CD14-positive monocyte (primary cell): ENCODE measurements around the gene DPF3. TPM values are rescaled to one million over a fixed set of nuclear protein-coding genes. Genes with fewer than 3 reads are reported as not detected.

Source experiments
- DNase-seq, 3 donors: peaks; one replicate each; pipeline ENCODE4 v3.0.0-alpha.2; 2011 to 2022
- H2AFZ ChIP-seq: 2 replicates; pipeline ENCODE4 v1.6.0; 2012; ENCODE audit warnings: mild to moderate bottlenecking, low read depth, low read length, inconsistent platforms; ENCODE audit not compliant: insufficient read depth, poor library complexity, severe bottlenecking
- H3K27ac ChIP-seq, 2 donors: 1 replicate in 1 of 2; 2 replicates in 1 of 2; pipeline ENCODE4 v1.5.1; 2012 to 2013; ENCODE audit warnings: low read length in 2 of 2, control low read depth in 1 of 2, inconsistent platforms in 1 of 2, low read depth in 1 of 2, mild to moderate bottlenecking in 1 of 2
- H3K27me3 ChIP-seq, 2 donors: one replicate each; pipeline versions ENCODE4 v1.6.0 to v1.6.1; 2011 to 2013; ENCODE audit warnings: low read length in 2 of 2; ENCODE audit not compliant: control insufficient read depth in 2 of 2, insufficient read depth in 2 of 2
- H3K36me3 ChIP-seq, 2 donors: replicated peaks in 1 of 2; 1 replicate in 1 of 2; 2 replicates in 1 of 2; pipeline versions ENCODE4 v1.5.1 to v1.6.1; 2012 to 2013; ENCODE audit warnings: low read length in 2 of 2, control low read depth in 1 of 2, inconsistent platforms in 1 of 2, mild to moderate bottlenecking in 1 of 2; ENCODE audit not compliant: insufficient read depth in 2 of 2, control insufficient read depth in 1 of 2
- H3K4me1 ChIP-seq, 2 donors: 1 replicate in 1 of 2; 2 replicates in 1 of 2; pipeline versions ENCODE4 v1.5.1 to v1.6.1; 2012 to 2013; ENCODE audit warnings: low read length in 2 of 2, control low read depth in 1 of 2, inconsistent platforms in 1 of 2, mild to moderate bottlenecking in 1 of 2, moderate library complexity in 1 of 2; ENCODE audit not compliant: insufficient read depth in 2 of 2, control insufficient read depth in 1 of 2
- H3K4me2 ChIP-seq: replicated peaks from 2 replicates; pipeline ENCODE3; 2012; ENCODE audit warnings: low read length, moderate library complexity, mild to moderate bottlenecking; ENCODE audit not compliant: poor library complexity, severe bottlenecking; ENCODE audit errors: extremely low read depth
- H3K4me3 ChIP-seq, 3 experiments: fragments of 200-600 bp in 1 of 3; sonication (generic) in 1 of 3; replicated peaks in 1 of 3; 1 replicate in 2 of 3; 2 replicates in 1 of 3; pipeline ENCODE4 v1.5.1; 2011 to 2013; ENCODE audit warnings: low read length in 3 of 3, mild to moderate bottlenecking in 3 of 3, control low read depth in 2 of 3, low read depth in 2 of 3, inconsistent platforms in 1 of 3, moderate library complexity in 1 of 3
- H3K79me2 ChIP-seq: 2 replicates; pipeline ENCODE4 v1.6.0; 2012; ENCODE audit warnings: mild to moderate bottlenecking, control low read depth, inconsistent platforms, low read length, moderate library complexity; ENCODE audit not compliant: insufficient read depth
- H3K9ac ChIP-seq: 2 replicates; pipeline ENCODE4 v1.6.0; 2017; ENCODE audit warnings: low read length, mild to moderate bottlenecking; ENCODE audit not compliant: insufficient read depth, poor library complexity, severe bottlenecking
- H3K9me3 ChIP-seq, 2 donors: replicated peaks in 1 of 2; 1 replicate in 1 of 2; 2 replicates in 1 of 2; pipeline versions ENCODE4 v1.5.1 to v1.6.1; 2012 to 2013; ENCODE audit warnings: low read length in 2 of 2, control low read depth in 1 of 2; ENCODE audit not compliant: control insufficient read depth in 1 of 2, insufficient read depth in 1 of 2
- H4K20me1 ChIP-seq: 2 replicates; pipeline ENCODE4 v1.6.0; 2012; ENCODE audit warnings: mild to moderate bottlenecking, low read length, control low read depth, moderate library complexity; ENCODE audit not compliant: insufficient read depth
- H3K27ac Mint-ChIP-seq, 7 donors: one replicate each; pipeline ENCODE4 v1.8.0; 2020; ENCODE audit warnings: mild to moderate bottlenecking in 7 of 7, mixed read lengths in 7 of 7, moderate library complexity in 6 of 7, inconsistent platforms in 2 of 7
- H3K27me3 Mint-ChIP-seq, 3 donors: one replicate each; pipeline ENCODE4 v1.8.0; 2021 to 2022; ENCODE audit warnings: low read depth in 3 of 3, mild to moderate bottlenecking in 3 of 3, mixed read lengths in 3 of 3, moderate library complexity in 3 of 3, inconsistent platforms in 1 of 3
- H3K36me3 Mint-ChIP-seq, 2 donors: one replicate each; pipeline ENCODE4 v1.8.0; 2020; ENCODE audit warnings: mixed read lengths in 2 of 2, inconsistent platforms in 1 of 2, mild to moderate bottlenecking in 1 of 2
- H3K4me1 Mint-ChIP-seq: one replicate; pipeline ENCODE4 v1.8.0; 2020; ENCODE audit warnings: mild to moderate bottlenecking, mixed read lengths
- H3K4me3 Mint-ChIP-seq, 2 donors: one replicate each; pipeline ENCODE4 v1.8.0; 2020; ENCODE audit warnings: mild to moderate bottlenecking in 2 of 2, mixed read lengths in 2 of 2, moderate library complexity in 1 of 2
- H3K9me3 Mint-ChIP-seq, 7 donors: one replicate each; pipeline ENCODE4 v1.8.0; 2020 to 2022; ENCODE audit warnings: mixed read lengths in 7 of 7, mild to moderate bottlenecking in 6 of 7, moderate library complexity in 6 of 7, inconsistent platforms in 2 of 7
- CTCF ChIP-seq: fragments of 200-600 bp; IDR thresholded peaks from one replicate; pipeline ENCODE4 v1.8.0; 2022; ENCODE audit warnings: antibody characterized with exemption, mild to moderate bottlenecking
- WGBS: methylation state at CpG from one replicate; pipeline ENCODE4 v1.1.5; 2013; ENCODE audit warnings: missing lambda C conversion rate; ENCODE audit not compliant: insufficient coverage; 5-methylcytosine and 5-hydroxymethylcytosine counted together
- intact Hi-C, 2 donors: fragments of 100-400 bp; cut with micrococcal nuclease; formaldehyde crosslinking; loops; one replicate each; pipeline versions ENCODE4 v1.15.0 to v1.15.1; 2023
- polyA plus RNA-seq, 3 donors: library from polyadenylated mRNA; depleted of rRNA in 1 of 3; unstranded in 2 of 3; stranded (reverse) in 1 of 3; fragments of 300-500 nt in 2 of 3; fragments of >200 nt in 1 of 3; fragmentation: Illumina TruSeq in 2 of 3; gene quantifications; 1 replicate in 2 of 3; 2 replicates in 1 of 3; pipeline ENCODE4 v1.2.3, GENCODE V29; 2012 to 2021

The DPF3 gene
- polyA plus RNA-seq, 3 donors = 0.33 to 0.39 TPM; not detected in 1

- no peaks in the 10 kb centered on the region for H3K79me2 ChIP-seq
- H3K4me3 ChIP-seq = no peak overlapping the region
- Mint-ChIP-seq H3K27ac (no peak overlapping the region), H3K4me1 (peaks cover 7% of the 10 kb centered on the region), H3K27me3 (peaks cover 21 to 25% (median 22%) of the 10 kb centered on the region in 3 donors), H3K9me3 (peaks cover 0 to 3% (median 0%) of the 10 kb centered on the region in 7 donors), H3K4me3 (no peak overlapping the region), H3K36me3 (no peaks in the 10 kb centered on the region)
- 100% methylated on average over 1 of the region's 2 CpGs for WGBS
- H2AFZ ChIP-seq = no peak overlapping the region
- no peaks in the 10 kb centered on the region for H3K9me3 ChIP-seq
- no peak overlapping the region for H3K27ac ChIP-seq
- no peak for TF ChIP-seq CTCF
- DNase-seq = no peak
- H4K20me1 ChIP-seq = no peaks in the 10 kb centered on the region
- no peak overlapping the region for H3K9ac ChIP-seq
- no peaks in the 10 kb centered on the region for H3K4me1 ChIP-seq
- intact Hi-C loops = no loop called here
- no peaks in the 10 kb centered on the region for H3K36me3 ChIP-seq
- no peak overlapping the region for H3K4me2 ChIP-seq
- peaks cover 0 to 2% of the 10 kb centered on the region in 2 donors for H3K27me3 ChIP-seq
Observed at GRCh38 chr14:72880164-72880563, 13.7 kb downstream of the DPF3 start.

- no peak overlapping the region for H2AFZ ChIP-seq
- WGBS = 100% methylated on average over 1 of the region's 6 CpGs
- no peaks in the 10 kb centered on the region for H3K4me1 ChIP-seq
- Mint-ChIP-seq H3K27me3 (peaks cover 16 to 21% (median 21%) of the 10 kb centered on the region in 3 donors), H3K36me3 (no peaks in the 10 kb centered on the region), H3K27ac (no peak overlapping the region), H3K4me1 (peaks cover 7% of the 10 kb centered on the region), H3K9me3 (peaks cover 3 to 6% (median 4%) of the 10 kb centered on the region in 7 donors), H3K4me3 (no peak overlapping the region)
- H3K9ac ChIP-seq = no peak overlapping the region
- intact Hi-C loops = no loop called here
- no peaks in the 10 kb centered on the region for H3K36me3 ChIP-seq
- H3K27me3 ChIP-seq = peaks cover 0 to 2% of the 10 kb centered on the region in 2 donors
- no peaks in the 10 kb centered on the region for H3K9me3 ChIP-seq
- no peak overlapping the region for H3K4me3 ChIP-seq
- no peaks in the 10 kb centered on the region for H3K79me2 ChIP-seq
- H4K20me1 ChIP-seq = no peaks in the 10 kb centered on the region
- no peak overlapping the region for H3K27ac ChIP-seq
- no peak for DNase-seq
- no peak overlapping the region for H3K4me2 ChIP-seq
- TF ChIP-seq CTCF = no peak
Observed at GRCh38 chr14:72879431-72879830, 14.5 kb downstream of the DPF3 start.
